HepG2 (cell line): ENCODE results near the gene DIAPH1. TPM values are rescaled to one million over a fixed set of nuclear protein-coding genes. Genes with fewer than 3 reads are reported as not detected.
A peak's percentile ranks its signal among the peaks of the same experiment; 100 is the strongest.

ENCODE experiments used
- CENPT ChIP-seq: sonication (generic); formaldehyde crosslinking; IDR thresholded peaks from 2 replicates; pipeline ENCODE4 v1.8.0; 2022; ENCODE audit warnings: low read depth, mild to moderate bottlenecking, moderate library complexity, missing genetic modification reagents
- DZIP1 ChIP-seq: sonication (generic); formaldehyde crosslinking; IDR thresholded peaks from 2 replicates; pipeline ENCODE4 v1.5.0; 2020; ENCODE audit warnings: mild to moderate bottlenecking, missing genetic modification reagents
- HDAC1 ChIP-seq: sonication (generic); formaldehyde crosslinking; IDR thresholded peaks from 2 replicates; pipeline ENCODE4 v1.5.1; 2020; ENCODE audit warnings: mild to moderate bottlenecking, missing genetic modification reagents
- PCBP1 ChIP-seq: fragments of 200-400 bp; formaldehyde crosslinking; IDR thresholded peaks from 2 replicates; pipeline ENCODE4 v1.6.1; 2017; ENCODE audit warnings: mild to moderate bottlenecking, low read depth, low read length, borderline replicate concordance
- REST ChIP-seq, 2 experiments: IDR thresholded peaks; 2 replicates each; pipeline ENCODE4 v1.6.1; 2011 to 2012; ENCODE audit warnings: low read length in 2 of 2, borderline replicate concordance in 1 of 2, low read depth in 1 of 2, mild to moderate bottlenecking in 1 of 2, moderate library complexity in 1 of 2
- SMAD1 ChIP-seq: sonication (generic); formaldehyde crosslinking; IDR thresholded peaks from 2 replicates; pipeline ENCODE4 v1.4.0; 2020; ENCODE audit warnings: missing genetic modification reagents, low read depth, mild to moderate bottlenecking, borderline replicate concordance
- SOX13 ChIP-seq, 3 experiments: fragments of 450-650 bp in 1 of 3; sonication (generic) in 1 of 3; formaldehyde crosslinking in 1 of 3; IDR thresholded peaks in 2 of 3; conservative IDR thresholded peaks in 1 of 3; 2 replicates each; pipeline versions ENCODE4 v1.5.0 to v1.6.1; 2016 to 2020; ENCODE audit warnings: antibody characterized with exemption in 1 of 3, mild to moderate bottlenecking in 1 of 3, missing compliant biosample characterization in 1 of 3, missing genetic modification reagents in 1 of 3, moderate library complexity in 1 of 3
- SOX6 ChIP-seq, 2 experiments: fragments of 450-650 bp in 1 of 2; sonication (generic) in 1 of 2; formaldehyde crosslinking in 1 of 2; IDR thresholded peaks; 2 replicates each; pipeline versions ENCODE4 v1.4.0 to v1.6.1; 2017 to 2020; ENCODE audit warnings: antibody characterized with exemption in 1 of 2, mild to moderate bottlenecking in 1 of 2, missing genetic modification reagents in 1 of 2
- XBP1 ChIP-seq: sonication (generic); formaldehyde crosslinking; IDR thresholded peaks from 2 replicates; pipeline ENCODE4 v1.5.0; 2020; ENCODE audit warnings: missing genetic modification reagents
- ZNF264 ChIP-seq: sonication (generic); formaldehyde crosslinking; IDR thresholded peaks from 2 replicates; pipeline ENCODE4 v1.4.0; 2020; ENCODE audit warnings: missing genetic modification reagents
- ZNF350 ChIP-seq: sonication (generic); formaldehyde crosslinking; IDR thresholded peaks from 2 replicates; pipeline ENCODE4 v1.4.0; 2020; ENCODE audit warnings: mild to moderate bottlenecking, low read depth, missing genetic modification reagents, borderline replicate concordance
- ZNF737 ChIP-seq: sonication (generic); formaldehyde crosslinking; IDR thresholded peaks from 2 replicates; pipeline ENCODE4 v1.5.0; 2020; ENCODE audit warnings: missing genetic modification reagents, mild to moderate bottlenecking, borderline replicate concordance
- ZNF776 ChIP-seq: sonication (generic); formaldehyde crosslinking; IDR thresholded peaks from 2 replicates; pipeline ENCODE4 v1.4.0; 2020; ENCODE audit warnings: mild to moderate bottlenecking, missing genetic modification reagents
- polyA plus RNA-seq, 8 experiments: library from polyadenylated mRNA; depleted of rRNA in 3 of 8; stranded (reverse) in 7 of 8; unstranded in 1 of 8; fragments of >200 nt; fragmentation: Illumina TruSeq in 4 of 8; extraction: Trizol in 4 of 8; gene quantifications; 2 replicates each; pipeline versions ENCODE4 v1.2.1 to v1.2.3, GENCODE V29; 2011 to 2016; ENCODE audit warnings: low read depth in 4 of 8, missing spikeins in 1 of 8, mixed read lengths in 1 of 8; ENCODE audit not compliant: insufficient read depth in 1 of 8
- total RNA-seq, 5 experiments: library from RNA; depleted of rRNA; stranded (reverse); fragments of >200 nt; fragmentation: Illumina TruSeq; extraction: Trizol; gene quantifications; 2 replicates each; pipeline ENCODE4 v1.2.3, GENCODE V29; 2016; ENCODE audit warnings: low read depth in 1 of 5
- TF ChIP-seq, protein P1 (sequence below): sonication (generic); formaldehyde crosslinking; IDR thresholded peaks from 2 replicates; pipeline ENCODE4 v1.9.0; 2021; ENCODE audit warnings: mild to moderate bottlenecking, missing genetic modification reagents

The DIAPH1 gene
- total and polyA plus RNA-seq, 2 of the 13 experiments (the other 11 are each of a cell fraction or from before 2014, with no cell fraction given) = 25.1 to 33.9 TPM

DNA sequence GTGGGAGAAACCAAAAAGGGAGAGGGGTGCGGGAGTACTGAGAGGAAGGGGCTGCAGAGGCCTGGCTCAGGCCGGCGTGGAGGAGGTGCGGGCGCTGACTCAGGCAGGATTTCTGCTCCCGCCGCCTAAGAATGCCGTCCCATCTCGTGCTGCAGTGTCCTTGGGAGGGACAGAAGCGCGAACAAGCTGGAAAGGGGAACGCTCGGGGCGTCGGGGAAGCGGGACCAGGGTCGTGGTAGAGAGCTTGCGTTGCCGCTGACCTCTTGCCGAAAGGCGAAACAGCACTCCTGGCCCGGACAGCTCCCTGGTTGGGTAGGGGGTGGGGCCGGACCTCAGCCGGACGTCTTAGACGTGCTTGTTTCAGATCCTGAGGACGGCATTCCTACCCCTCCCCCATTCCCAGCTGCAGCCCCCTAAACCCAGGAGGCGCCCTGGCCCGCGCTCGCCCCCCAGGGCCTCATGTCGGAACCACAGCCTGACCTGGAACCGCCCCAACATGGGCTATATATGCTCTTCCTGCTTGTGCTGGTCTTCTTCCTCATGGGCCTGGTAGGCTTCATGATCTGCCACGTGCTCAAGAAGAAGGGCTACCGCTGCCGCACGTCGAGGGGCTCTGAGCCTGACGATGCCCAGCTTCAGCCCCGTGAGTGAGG lies 19.1 kb upstream of the DIAPH1 start (continued):
- TF ChIP-seq DZIP1 = 0 out of 2 replicates have a peak, but pooled peaks have one; percentile 17
- peak; percentile 63; the same call in 1 of the 2 replicates for TF ChIP-seq ZNF350
- peak; percentile 67; the same call in 1 of the 2 replicates for TF ChIP-seq PCBP1
- TF ChIP-seq, protein P1, sequence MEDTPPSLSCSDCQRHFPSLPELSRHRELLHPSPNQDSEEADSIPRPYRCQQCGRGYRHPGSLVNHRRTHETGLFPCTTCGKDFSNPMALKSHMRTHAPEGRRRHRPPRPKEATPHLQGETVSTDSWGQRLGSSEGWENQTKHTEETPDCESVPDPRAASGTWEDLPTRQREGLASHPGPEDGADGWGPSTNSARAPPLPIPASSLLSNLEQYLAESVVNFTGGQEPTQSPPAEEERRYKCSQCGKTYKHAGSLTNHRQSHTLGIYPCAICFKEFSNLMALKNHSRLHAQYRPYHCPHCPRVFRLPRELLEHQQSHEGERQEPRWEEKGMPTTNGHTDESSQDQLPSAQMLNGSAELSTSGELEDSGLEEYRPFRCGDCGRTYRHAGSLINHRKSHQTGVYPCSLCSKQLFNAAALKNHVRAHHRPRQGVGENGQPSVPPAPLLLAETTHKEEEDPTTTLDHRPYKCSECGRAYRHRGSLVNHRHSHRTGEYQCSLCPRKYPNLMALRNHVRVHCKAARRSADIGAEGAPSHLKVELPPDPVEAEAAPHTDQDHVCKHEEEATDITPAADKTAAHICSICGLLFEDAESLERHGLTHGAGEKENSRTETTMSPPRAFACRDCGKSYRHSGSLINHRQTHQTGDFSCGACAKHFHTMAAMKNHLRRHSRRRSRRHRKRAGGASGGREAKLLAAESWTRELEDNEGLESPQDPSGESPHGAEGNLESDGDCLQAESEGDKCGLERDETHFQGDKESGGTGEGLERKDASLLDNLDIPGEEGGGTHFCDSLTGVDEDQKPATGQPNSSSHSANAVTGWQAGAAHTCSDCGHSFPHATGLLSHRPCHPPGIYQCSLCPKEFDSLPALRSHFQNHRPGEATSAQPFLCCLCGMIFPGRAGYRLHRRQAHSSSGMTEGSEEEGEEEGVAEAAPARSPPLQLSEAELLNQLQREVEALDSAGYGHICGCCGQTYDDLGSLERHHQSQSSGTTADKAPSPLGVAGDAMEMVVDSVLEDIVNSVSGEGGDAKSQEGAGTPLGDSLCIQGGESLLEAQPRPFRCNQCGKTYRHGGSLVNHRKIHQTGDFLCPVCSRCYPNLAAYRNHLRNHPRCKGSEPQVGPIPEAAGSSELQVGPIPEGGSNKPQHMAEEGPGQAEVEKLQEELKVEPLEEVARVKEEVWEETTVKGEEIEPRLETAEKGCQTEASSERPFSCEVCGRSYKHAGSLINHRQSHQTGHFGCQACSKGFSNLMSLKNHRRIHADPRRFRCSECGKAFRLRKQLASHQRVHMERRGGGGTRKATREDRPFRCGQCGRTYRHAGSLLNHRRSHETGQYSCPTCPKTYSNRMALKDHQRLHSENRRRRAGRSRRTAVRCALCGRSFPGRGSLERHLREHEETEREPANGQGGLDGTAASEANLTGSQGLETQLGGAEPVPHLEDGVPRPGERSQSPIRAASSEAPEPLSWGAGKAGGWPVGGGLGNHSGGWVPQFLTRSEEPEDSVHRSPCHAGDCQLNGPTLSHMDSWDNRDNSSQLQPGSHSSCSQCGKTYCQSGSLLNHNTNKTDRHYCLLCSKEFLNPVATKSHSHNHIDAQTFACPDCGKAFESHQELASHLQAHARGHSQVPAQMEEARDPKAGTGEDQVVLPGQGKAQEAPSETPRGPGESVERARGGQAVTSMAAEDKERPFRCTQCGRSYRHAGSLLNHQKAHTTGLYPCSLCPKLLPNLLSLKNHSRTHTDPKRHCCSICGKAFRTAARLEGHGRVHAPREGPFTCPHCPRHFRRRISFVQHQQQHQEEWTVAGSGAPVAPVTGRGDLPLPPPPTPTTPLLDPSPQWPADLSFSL (CRISPR knock-in tag) = peak; percentile 33; the same call in 1 of the 2 replicates
- peak; percentile 66 to 92 for TF ChIP-seq REST (IDR thresholded peaks at IDR 0.05; ENCODE audit: borderline replicate concordance in 1 of 2, low read depth in 1 of 2, low read length in 2 of 2)
- 0 out of 2 replicates have a peak, but pooled peaks have one; percentile 28 for TF ChIP-seq CENPT (CRISPR knock-in tag)
- TF ChIP-seq SOX6 (IDR thresholded peaks at IDR 0.05) = no peak
- TF ChIP-seq SOX6 (CRISPR knock-in tag; IDR thresholded peaks at IDR 0.05) = peak; percentile 36
- no peak for TF ChIP-seq XBP1 (CRISPR knock-in tag)
- no peak for TF ChIP-seq SOX13 (IDR thresholded peaks at IDR 0.05)
- 0 out of 4 replicates have a peak, but pooled peaks of 1 of the 2 experiments have one; percentile 12 for TF ChIP-seq SOX13 (CRISPR knock-in tag; conservative IDR thresholded peaks at IDR 0.05 in 1 of 2, IDR thresholded peaks at IDR 0.05 in 1 of 2)
- TF ChIP-seq ZNF737 (CRISPR knock-in tag) = no peak
- no peak for TF ChIP-seq HDAC1 (CRISPR knock-in tag)
- TF ChIP-seq ZNF264 (CRISPR knock-in tag) = no peak
- peak; percentile 42; the same call in 1 of the 2 replicates for TF ChIP-seq ZNF776 (CRISPR knock-in tag)
- 0 out of 2 replicates have a peak, but pooled peaks have one; percentile 25 for TF ChIP-seq SMAD1 (CRISPR knock-in tag)
